HepG2 (cell line): ENCODE data around the gene TRMT5. TPM values are rescaled to one million over a fixed set of nuclear protein-coding genes. Genes with fewer than 3 reads are reported as not detected.

Experiments used
- ATF7 ChIP-seq, 2 experiments: fragments of 450-650 bp in 1 of 2; sonication (generic) in 1 of 2; formaldehyde crosslinking in 1 of 2; IDR thresholded peaks; 2 replicates each; pipeline versions ENCODE4 v1.4.0 to v1.6.1; 2016 to 2020; ENCODE audit warnings: antibody characterized with exemption in 1 of 2, mild to moderate bottlenecking in 1 of 2, missing genetic modification reagents in 1 of 2
- ATRX ChIP-seq: sonication (generic); formaldehyde crosslinking; IDR thresholded peaks from 2 replicates; pipeline ENCODE4 v1.4.0; 2020; ENCODE audit warnings: missing genetic modification reagents, borderline replicate concordance
- DPF2 ChIP-seq: sonication (generic); formaldehyde crosslinking; IDR thresholded peaks from 2 replicates; pipeline ENCODE4 v1.4.0; 2020; ENCODE audit warnings: mild to moderate bottlenecking, low read depth, missing genetic modification reagents, borderline replicate concordance
- IRF2 ChIP-seq: IDR thresholded peaks from 2 replicates; pipeline ENCODE4 v1.6.1; 2018; ENCODE audit warnings: missing genetic modification reagents, missing compliant biosample characterization
- ISX ChIP-seq: sonication (generic); formaldehyde crosslinking; conservative IDR thresholded peaks from 2 replicates; pipeline ENCODE4 v1.5.0; 2020; ENCODE audit warnings: missing genetic modification reagents
- KLF16 ChIP-seq, 2 experiments: sonication (generic) in 1 of 2; formaldehyde crosslinking in 1 of 2; IDR thresholded peaks; 2 replicates each; pipeline versions ENCODE4 v1.6.1 to v1.8.0; 2016 to 2023; ENCODE audit warnings: missing genetic modification reagents in 2 of 2, missing compliant biosample characterization in 1 of 2
- NKX3-1 ChIP-seq: sonication (generic); formaldehyde crosslinking; IDR thresholded peaks from 2 replicates; pipeline ENCODE4 v1.5.0; 2020; ENCODE audit warnings: missing genetic modification reagents
- NONO ChIP-seq, 2 experiments: fragments of 450-650 bp in 1 of 2; sonication (generic) in 1 of 2; formaldehyde crosslinking in 1 of 2; IDR thresholded peaks in 1 of 2; conservative IDR thresholded peaks in 1 of 2; 2 replicates each; pipeline versions ENCODE4 v1.6.1 to v1.8.0; 2017 to 2022; ENCODE audit warnings: mild to moderate bottlenecking in 1 of 2, missing genetic modification reagents in 1 of 2, moderate library complexity in 1 of 2
- NR2C2 ChIP-seq: sonication (generic); formaldehyde crosslinking; IDR thresholded peaks from 2 replicates; pipeline ENCODE4 v1.4.0; 2020; ENCODE audit warnings: missing genetic modification reagents, mild to moderate bottlenecking, moderate library complexity, borderline replicate concordance
- SALL1 ChIP-seq: sonication (generic); formaldehyde crosslinking; IDR thresholded peaks from 2 replicates; pipeline ENCODE4 v1.8.0; 2022; ENCODE audit warnings: mild to moderate bottlenecking, missing genetic modification reagents
- THAP11 ChIP-seq: IDR thresholded peaks from 2 replicates; pipeline ENCODE4 v1.6.1; 2016; ENCODE audit warnings: missing biosample characterization, missing genetic modification reagents
- ZFP90 ChIP-seq: sonication (generic); formaldehyde crosslinking; IDR thresholded peaks from 2 replicates; pipeline ENCODE4 v1.8.0; 2022; ENCODE audit warnings: missing genetic modification reagents, mild to moderate bottlenecking, inconsistent platforms, borderline replicate concordance
- ZMYM3 ChIP-seq: sonication (generic); formaldehyde crosslinking; IDR thresholded peaks from 2 replicates; pipeline ENCODE4 v1.5.1; 2020; ENCODE audit warnings: mild to moderate bottlenecking, missing genetic modification reagents
- ZNF317 ChIP-seq: sonication (generic); formaldehyde crosslinking; IDR thresholded peaks from 2 replicates; pipeline ENCODE4 v1.5.0; 2020; ENCODE audit warnings: mild to moderate bottlenecking, missing genetic modification reagents
- ZNF556 ChIP-seq: sonication (generic); formaldehyde crosslinking; IDR thresholded peaks from 2 replicates; pipeline ENCODE4 v1.4.0; 2020; ENCODE audit warnings: mild to moderate bottlenecking, missing genetic modification reagents, borderline replicate concordance
- ZNF7 ChIP-seq: IDR thresholded peaks from 2 replicates; pipeline ENCODE4 v1.6.1; 2016; ENCODE audit warnings: missing biosample characterization, missing genetic modification reagents
- ZNF747 ChIP-seq: sonication (generic); formaldehyde crosslinking; IDR thresholded peaks from 2 replicates; pipeline ENCODE4 v1.8.1; 2023; ENCODE audit warnings: missing genetic modification reagents, mild to moderate bottlenecking, borderline replicate concordance
- polyA plus RNA-seq, 8 experiments: library from polyadenylated mRNA; depleted of rRNA in 3 of 8; stranded (reverse) in 7 of 8; unstranded in 1 of 8; fragments of >200 nt; fragmentation: Illumina TruSeq in 4 of 8; extraction: Trizol in 4 of 8; gene quantifications; 2 replicates each; pipeline versions ENCODE4 v1.2.1 to v1.2.3, GENCODE V29; 2011 to 2016; ENCODE audit warnings: low read depth in 4 of 8, missing spikeins in 1 of 8, mixed read lengths in 1 of 8; ENCODE audit not compliant: insufficient read depth in 1 of 8
- total RNA-seq, 5 experiments: library from RNA; depleted of rRNA; stranded (reverse); fragments of >200 nt; fragmentation: Illumina TruSeq; extraction: Trizol; gene quantifications; 2 replicates each; pipeline ENCODE4 v1.2.3, GENCODE V29; 2016; ENCODE audit warnings: low read depth in 1 of 5
- TF ChIP-seq, protein P1 (sequence below): sonication (generic); formaldehyde crosslinking; IDR thresholded peaks from 2 replicates; pipeline ENCODE4 v1.8.1; 2023; ENCODE audit warnings: mild to moderate bottlenecking, missing genetic modification reagents
- TF ChIP-seq, protein P2 (sequence below): sonication (generic); formaldehyde crosslinking; IDR thresholded peaks from 2 replicates; pipeline ENCODE4 v1.5.1; 2020; ENCODE audit warnings: missing genetic modification reagents, mild to moderate bottlenecking, borderline replicate concordance
- TF ChIP-seq, protein P3 (sequence below): sonication (generic); formaldehyde crosslinking; IDR thresholded peaks from 2 replicates; pipeline ENCODE4 v1.8.0; 2022; ENCODE audit warnings: mild to moderate bottlenecking, missing genetic modification reagents, moderate library complexity
- TF ChIP-seq, protein P4 (sequence below): sonication (generic); formaldehyde crosslinking; IDR thresholded peaks from 2 replicates; pipeline ENCODE4 v1.5.0; 2020; ENCODE audit warnings: missing genetic modification reagents, mild to moderate bottlenecking, borderline replicate concordance
- TF ChIP-seq, protein P5 (sequence below): sonication (generic); formaldehyde crosslinking; IDR thresholded peaks from 2 replicates; pipeline ENCODE4 v1.9.0; 2021; ENCODE audit warnings: missing genetic modification reagents, borderline replicate concordance

Gene TRMT5
- total and polyA plus RNA-seq, 2 of the 13 experiments (the other 11 are each of a cell fraction or from before 2014, with no cell fraction given) = 3.6 to 16.0 TPM

DNA sequence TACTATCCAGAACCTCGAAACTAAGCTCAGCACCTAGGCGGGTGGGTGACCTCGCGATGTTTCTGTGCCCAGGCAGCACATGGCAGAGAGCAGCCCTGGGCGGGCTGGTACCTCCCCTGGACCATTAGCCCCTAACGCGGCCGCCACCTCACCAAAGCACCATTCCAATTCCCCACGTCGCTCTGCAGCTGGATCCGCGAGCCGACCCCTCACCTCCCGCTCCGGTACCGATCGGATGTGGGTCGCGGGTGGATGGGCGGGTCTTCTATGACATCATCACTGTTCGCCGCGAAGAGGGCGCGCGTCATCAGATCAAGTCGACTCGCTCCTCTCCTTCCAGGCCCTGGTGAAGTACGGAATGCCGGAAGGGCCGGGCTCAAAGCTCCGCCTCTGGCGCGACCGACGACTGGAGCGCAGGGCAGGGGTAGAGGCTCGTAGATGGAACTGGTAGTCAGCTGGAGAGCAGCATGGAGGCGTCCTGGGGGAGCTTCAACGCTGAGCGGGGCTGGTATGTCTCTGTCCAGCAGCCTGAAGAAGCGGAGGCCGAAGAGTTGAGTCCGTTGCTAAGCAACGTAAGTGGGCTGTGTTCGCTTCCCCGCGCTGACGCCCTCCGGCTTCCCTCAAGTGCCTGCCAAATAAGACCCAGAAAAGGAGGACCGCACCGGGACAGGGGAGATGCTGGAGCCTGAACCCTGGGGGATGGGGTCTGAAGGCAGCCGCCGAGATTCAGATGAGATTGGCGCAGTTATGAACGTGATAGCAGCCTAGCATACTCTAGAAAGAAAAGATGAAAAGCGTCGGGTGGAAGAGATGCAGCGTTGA is at the start of gene TRMT5, which contains the start of gene SLC38A6 (continued):
- TF ChIP-seq, protein P1, sequence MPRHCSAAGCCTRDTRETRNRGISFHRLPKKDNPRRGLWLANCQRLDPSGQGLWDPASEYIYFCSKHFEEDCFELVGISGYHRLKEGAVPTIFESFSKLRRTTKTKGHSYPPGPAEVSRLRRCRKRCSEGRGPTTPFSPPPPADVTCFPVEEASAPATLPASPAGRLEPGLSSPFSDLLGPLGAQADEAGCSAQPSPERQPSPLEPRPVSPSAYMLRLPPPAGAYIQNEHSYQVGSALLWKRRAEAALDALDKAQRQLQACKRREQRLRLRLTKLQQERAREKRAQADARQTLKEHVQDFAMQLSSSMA = peak; percentile 68; the same call in 1 of the 2 replicates
- TF ChIP-seq KLF16 (CRISPR knock-in tag; IDR thresholded peaks at IDR 0.05) (peak; percentile 62 to 69; a peak in 1 of 4 replicates), ATRX (CRISPR knock-in tag) (no peak), ZMYM3 (CRISPR knock-in tag) (no peak), ZNF317 (CRISPR knock-in tag) (peak; percentile 100), ZNF747 (CRISPR knock-in tag) (peak; percentile 74; the same call in 1 of the 2 replicates), IRF2 (CRISPR knock-in tag) (peak; percentile 86), NKX3-1 (CRISPR knock-in tag) (peak; percentile 37; the same call in 1 of the 2 replicates), NONO (IDR thresholded peaks at IDR 0.05) (no peak), NONO (CRISPR knock-in tag; conservative IDR thresholded peaks at IDR 0.05) (peak; percentile 90), DPF2 (no peak), ZNF556 (CRISPR knock-in tag) (peak; percentile 86; the same call in 1 of the 2 replicates), ZFP90 (CRISPR knock-in tag) (peak; percentile 19; the same call in 1 of the 2 replicates), SALL1 (peak; percentile 91), ATF7 (IDR thresholded peaks at IDR 0.05) (peak; percentile 98), ATF7 (CRISPR knock-in tag; IDR thresholded peaks at IDR 0.05) (peak; percentile 88), NR2C2 (CRISPR knock-in tag) (peak; percentile 80), ZNF7 (CRISPR knock-in tag) (no peak), ISX (no peak), THAP11 (peak; percentile 93)
- TF ChIP-seq, protein P2, sequence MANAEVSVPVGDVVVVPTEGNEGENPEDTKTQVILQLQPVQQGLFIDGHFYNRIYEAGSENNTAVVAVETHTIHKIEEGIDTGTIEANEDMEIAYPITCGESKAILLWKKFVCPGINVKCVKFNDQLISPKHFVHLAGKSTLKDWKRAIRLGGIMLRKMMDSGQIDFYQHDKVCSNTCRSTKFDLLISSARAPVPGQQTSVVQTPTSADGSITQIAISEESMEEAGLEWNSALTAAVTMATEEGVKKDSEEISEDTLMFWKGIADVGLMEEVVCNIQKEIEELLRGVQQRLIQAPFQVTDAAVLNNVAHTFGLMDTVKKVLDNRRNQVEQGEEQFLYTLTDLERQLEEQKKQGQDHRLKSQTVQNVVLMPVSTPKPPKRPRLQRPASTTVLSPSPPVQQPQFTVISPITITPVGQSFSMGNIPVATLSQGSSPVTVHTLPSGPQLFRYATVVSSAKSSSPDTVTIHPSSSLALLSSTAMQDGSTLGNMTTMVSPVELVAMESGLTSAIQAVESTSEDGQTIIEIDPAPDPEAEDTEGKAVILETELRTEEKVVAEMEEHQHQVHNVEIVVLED (CRISPR knock-in tag) = peak; percentile 48; the same call in 1 of the 2 replicates
- TF ChIP-seq, protein P3, sequence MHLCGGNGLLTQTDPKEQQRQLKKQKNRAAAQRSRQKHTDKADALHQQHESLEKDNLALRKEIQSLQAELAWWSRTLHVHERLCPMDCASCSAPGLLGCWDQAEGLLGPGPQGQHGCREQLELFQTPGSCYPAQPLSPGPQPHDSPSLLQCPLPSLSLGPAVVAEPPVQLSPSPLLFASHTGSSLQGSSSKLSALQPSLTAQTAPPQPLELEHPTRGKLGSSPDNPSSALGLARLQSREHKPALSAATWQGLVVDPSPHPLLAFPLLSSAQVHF (CRISPR knock-in tag) = 0 out of 2 replicates have a peak, but pooled peaks have one; percentile 37
- TF ChIP-seq, protein P4, sequence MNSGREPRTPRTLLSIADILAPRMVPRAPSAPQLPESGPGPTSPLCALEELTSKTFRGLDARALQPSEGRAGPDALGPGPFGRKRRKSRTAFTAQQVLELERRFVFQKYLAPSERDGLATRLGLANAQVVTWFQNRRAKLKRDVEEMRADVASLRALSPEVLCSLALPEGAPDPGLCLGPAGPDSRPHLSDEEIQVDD (CRISPR knock-in tag) = 0 out of 2 replicates have a peak, but pooled peaks have one; percentile 41
- TF ChIP-seq, protein P5, sequence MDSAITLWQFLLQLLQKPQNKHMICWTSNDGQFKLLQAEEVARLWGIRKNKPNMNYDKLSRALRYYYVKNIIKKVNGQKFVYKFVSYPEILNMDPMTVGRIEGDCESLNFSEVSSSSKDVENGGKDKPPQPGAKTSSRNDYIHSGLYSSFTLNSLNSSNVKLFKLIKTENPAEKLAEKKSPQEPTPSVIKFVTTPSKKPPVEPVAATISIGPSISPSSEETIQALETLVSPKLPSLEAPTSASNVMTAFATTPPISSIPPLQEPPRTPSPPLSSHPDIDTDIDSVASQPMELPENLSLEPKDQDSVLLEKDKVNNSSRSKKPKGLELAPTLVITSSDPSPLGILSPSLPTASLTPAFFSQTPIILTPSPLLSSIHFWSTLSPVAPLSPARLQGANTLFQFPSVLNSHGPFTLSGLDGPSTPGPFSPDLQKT (CRISPR knock-in tag) = no peak
